ENCODE data around the gene ZNF746.

- no peak for TF ChIP-seq CTCF (conservative IDR thresholded peaks at IDR 0.05; ENCODE audit: low read length)
- TF ChIP-seq EZH2phosphoT487 (IDR thresholded peaks at IDR 0.05; ENCODE audit: borderline replicate concordance) = no peak
These were observed 46.4 kb upstream of the ZNF746 start for GRCh38 chr7:149544028-149544427.

Measured in Loucy (cell line).